Progenitor cell of endocrine pancreas (in vitro differentiated cells): Measurements from ENCODE around the gene CHRD. TPM values are rescaled to one million over a fixed set of nuclear protein-coding genes. Genes with fewer than 3 reads are reported as not detected.
A peak's percentile ranks its signal among the peaks of the same experiment; 100 is the strongest.

Experiments used
- DNase-seq: peaks from one replicate; pipeline ENCODE4 v3.0.0; 2021; ENCODE audit warnings: low spot score; ENCODE audit not compliant: unreplicated experiment
- H3K27ac Mint-ChIP-seq: 2 replicates; pipeline ENCODE4 v1.8.0; 2021; ENCODE audit warnings: mild to moderate bottlenecking, moderate library complexity, mixed read lengths
- H3K27me3 Mint-ChIP-seq: 2 replicates; pipeline ENCODE4 v1.8.0; 2021; ENCODE audit warnings: mixed read lengths
- H3K36me3 Mint-ChIP-seq: 2 replicates; pipeline ENCODE4 v1.8.0; 2022; ENCODE audit warnings: mixed read lengths; ENCODE audit not compliant: insufficient read depth
- H3K4me1 Mint-ChIP-seq: 2 replicates; pipeline ENCODE4 v1.8.0; 2021; ENCODE audit warnings: low read depth, mixed read lengths
- H3K4me3 Mint-ChIP-seq: 2 replicates; pipeline ENCODE4 v1.8.0; 2021; ENCODE audit warnings: low read depth, mild to moderate bottlenecking, moderate library complexity, mixed read lengths
- H3K9me3 Mint-ChIP-seq: 2 replicates; pipeline ENCODE4 v1.8.0; 2021; ENCODE audit warnings: low read depth, mixed read lengths
- CTCF ChIP-seq: fragments of 200-600 bp; sonication (generic); IDR thresholded peaks from one replicate; pipeline ENCODE4 v1.5.0; 2021; ENCODE audit warnings: antibody characterized with exemption, mild to moderate bottlenecking; ENCODE audit not compliant: unreplicated experiment
- total RNA-seq: library from RNA; stranded (reverse); gene quantifications from 2 replicates; pipeline ENCODE4 v1.2.1, GENCODE V29; 2021

Gene CHRD
- total RNA-seq, 1 donor from 2014 or later, result 13.0 TPM

- Mint-ChIP-seq H3K27ac (peak overlapping the region; percentile 70), H3K4me3 (no peak overlapping the region)
Measured at GRCh38 chr3:184349563-184350470, 30.0 kb upstream of the CHRD start.

GRCh38 chr3:184350618-184351017 is 29.2 kb upstream of the CHRD start:
- H3K4me1 Mint-ChIP-seq, result peaks cover 23% of the 10 kb centered on the region
- no peak for DNase-seq
- no peak overlapping the region for H3K27ac Mint-ChIP-seq
- H3K9me3 Mint-ChIP-seq, result no peaks in the 10 kb centered on the region
- TF ChIP-seq CTCF, result no peak
- H3K27me3 Mint-ChIP-seq, result peaks cover 26% of the 10 kb centered on the region
- H3K4me3 Mint-ChIP-seq, result no peak overlapping the region
- H3K36me3 Mint-ChIP-seq, result peaks cover 20% of the 10 kb centered on the region

More at GRCh38 chr3:184349563-184350470, 30.0 kb upstream of the CHRD start:
- Mint-ChIP-seq H3K9me3 (no peaks in the 10 kb centered on the region), H3K27me3 (peaks cover 26% of the 10 kb centered on the region), H3K36me3 (peaks cover 18% of the 10 kb centered on the region), H3K4me1 (peaks cover 25% of the 10 kb centered on the region)
- no peak for TF ChIP-seq CTCF
- DNase-seq, result no peak

DNA sequence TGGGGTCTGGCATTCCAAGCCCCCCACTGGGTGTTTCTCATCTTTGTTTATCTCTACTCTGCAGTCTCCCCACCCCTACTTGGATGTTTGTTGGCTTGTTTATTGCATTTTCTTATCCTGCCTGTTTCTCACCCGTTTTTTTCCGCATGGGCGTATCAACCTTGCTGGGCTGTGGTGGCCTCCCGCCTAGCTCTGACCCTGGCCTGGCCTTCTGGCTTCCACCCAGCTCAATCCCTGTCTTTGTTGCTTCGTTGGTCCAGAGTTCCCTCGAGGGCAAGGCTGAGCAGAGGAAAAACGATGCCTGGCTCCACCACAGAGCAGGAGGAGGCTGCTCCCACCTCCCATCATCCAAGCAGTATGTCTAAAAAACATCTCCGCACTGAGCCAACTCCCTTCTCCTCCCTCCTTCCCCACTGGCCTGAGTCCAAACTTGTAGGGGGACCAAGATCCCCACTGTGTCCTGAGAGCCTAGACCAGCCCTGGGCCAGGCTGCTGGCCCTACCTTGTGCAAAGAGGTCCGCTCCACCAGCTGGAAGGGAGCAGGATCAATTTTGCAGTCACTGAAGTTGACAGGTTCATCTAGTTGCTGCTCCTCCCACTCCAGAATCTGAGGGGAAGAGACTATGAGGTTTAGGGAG is 28.2 kb upstream of the CHRD start:
- Mint-ChIP-seq H3K27me3 (peaks cover 26% of the 10 kb centered on the region), H3K36me3 (peaks cover 18% of the 10 kb centered on the region), H3K27ac (no peak overlapping the region), H3K4me1 (peaks cover 22% of the 10 kb centered on the region), H3K4me3 (no peak overlapping the region), H3K9me3 (no peaks in the 10 kb centered on the region)
- no peak for DNase-seq
- TF ChIP-seq CTCF, result no peak

DNA sequence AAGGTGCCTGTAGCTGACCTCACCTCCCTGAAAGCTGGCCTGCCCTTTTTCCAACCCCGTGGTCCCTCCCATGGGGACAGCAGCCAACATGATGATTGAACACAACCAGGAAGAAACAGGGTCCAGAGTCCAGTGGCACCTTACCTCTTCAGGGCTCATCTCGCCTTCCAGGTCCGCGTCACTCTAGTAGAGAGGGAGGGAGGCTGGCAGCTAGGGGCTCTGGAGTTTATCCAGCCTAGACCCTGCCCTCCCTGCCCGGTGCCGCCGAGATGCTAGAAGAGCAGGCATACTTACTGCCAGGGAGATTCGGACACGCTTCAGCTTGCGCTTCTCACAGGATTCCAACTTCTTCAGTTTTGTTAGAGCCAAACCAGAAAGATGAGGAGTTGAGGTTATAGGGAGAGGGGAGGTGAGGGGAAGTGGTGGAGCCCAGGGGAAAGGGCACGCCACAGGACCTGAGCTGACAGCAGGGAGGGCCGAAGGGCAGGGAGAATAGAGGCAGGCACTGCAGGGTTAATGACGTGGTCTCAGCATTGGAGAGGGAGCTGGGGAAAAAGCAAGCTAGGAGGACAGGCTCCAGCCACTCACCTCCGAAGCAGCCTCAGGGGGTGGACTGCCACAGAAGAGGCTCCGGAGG is 27.6 kb upstream of the CHRD start:
- Mint-ChIP-seq H3K36me3 (peaks cover 18% of the 10 kb centered on the region), H3K4me3 (no peak overlapping the region), H3K27ac (no peak overlapping the region), H3K9me3 (no peaks in the 10 kb centered on the region), H3K27me3 (peaks cover 26% of the 10 kb centered on the region), H3K4me1 (peaks cover 22% of the 10 kb centered on the region)
- no peak for TF ChIP-seq CTCF
- DNase-seq, result no peak

DNA sequence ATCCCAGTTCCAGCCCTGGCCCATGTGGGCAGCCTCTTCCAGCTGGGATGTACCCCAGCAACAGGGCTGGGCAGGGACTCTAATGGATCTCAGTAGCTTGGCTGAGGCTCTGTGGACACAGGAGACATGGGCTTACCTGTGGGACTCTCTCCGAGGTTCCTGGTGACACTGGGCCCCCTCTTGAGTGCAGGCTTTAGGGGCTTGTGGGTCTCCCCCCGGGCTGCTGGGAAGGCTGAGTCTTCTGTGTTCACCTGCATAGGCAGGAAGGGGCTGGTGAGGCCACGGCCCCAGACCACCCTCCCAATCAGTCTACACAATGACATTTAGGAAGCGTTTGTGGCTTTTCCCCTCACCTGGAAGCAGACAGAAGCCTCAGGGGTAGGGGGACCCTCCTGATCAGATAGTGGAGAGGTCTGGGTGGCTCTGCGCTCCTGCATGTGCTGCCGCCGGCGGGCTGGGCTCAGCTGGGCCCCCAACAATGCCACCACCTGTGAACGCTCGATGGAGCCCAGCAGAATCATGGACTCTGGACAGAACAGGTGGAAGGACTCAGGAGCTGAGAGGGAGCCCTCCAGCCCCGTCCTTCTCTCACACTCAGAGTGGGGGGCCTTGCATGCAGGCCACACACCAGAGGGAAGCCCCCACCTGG is 26.8 kb upstream of the CHRD start:
- no peak for DNase-seq
- Mint-ChIP-seq H3K27me3 (peaks cover 20% of the 10 kb centered on the region), H3K4me3 (no peak overlapping the region), H3K27ac (no peak overlapping the region), H3K9me3 (no peaks in the 10 kb centered on the region), H3K4me1 (peaks cover 20% of the 10 kb centered on the region), H3K36me3 (peaks cover 19% of the 10 kb centered on the region)
- no peak for TF ChIP-seq CTCF
